Activated T-helper 1 cell treated with Interleukin-2 at 50 U/mL for 16 hours (primary cell): Measurements from ENCODE around the gene EIF1AX.
"Not testable (repeated sequence)": the region's sequence is repeated elsewhere in the genome, so short reads cannot be mapped to it uniquely, and the experiment has no call there.

Experiments
- DNase-seq: peaks from one replicate; pipeline ENCODE4 v3.0.0-alpha.2; 2020; ENCODE audit warnings: low read depth

Gene EIF1AX

GRCh38 chrX:20141281-20142220, at the start of gene EIF1AX:
Gene EIF1AX, minus strand, starts transcription at chrX:20141838. Its CDS starts 198 bp downstream, at chrX:20141640.
- peak; percentile 97 for DNase-seq

GRCh38 chrX:20189171-20189570, 47.5 kb upstream of the EIF1AX start:
- no peak for DNase-seq

GRCh38 chrX:20181598-20182329, 40.1 kb upstream of the EIF1AX start:
- DNase-seq = no peak

- DNase-seq = no peak
Measured at GRCh38 chrX:20177093-20177492, 35.5 kb upstream of the EIF1AX start.

- DNase-seq = no peak
Measured at GRCh38 chrX:20173856-20174255, 32.2 kb upstream of the EIF1AX start.

- no peak for DNase-seq
Measured at GRCh38 chrX:20173313-20173712, 31.7 kb upstream of the EIF1AX start.

GRCh38 chrX:20171887-20172286, 30.2 kb upstream of the EIF1AX start:
- DNase-seq = no peak

- DNase-seq = not testable (repeated sequence)
Measured at GRCh38 chrX:20162516-20162915, 20.9 kb upstream of the EIF1AX start.

- no peak for DNase-seq
Measured at GRCh38 chrX:20159797-20160385, 18.3 kb upstream of the EIF1AX start.

GRCh38 chrX:20151689-20152088, 10.1 kb upstream of the EIF1AX start:
- DNase-seq = no peak

GRCh38 chrX:20149326-20149725, 7.7 kb upstream of the EIF1AX start:
- DNase-seq = no peak

GRCh38 chrX:20147561-20147960, 5.9 kb upstream of the EIF1AX start:
- no peak for DNase-seq

- DNase-seq = no peak
Measured at GRCh38 chrX:20144491-20144890, 2.9 kb upstream of the EIF1AX start.

- DNase-seq = no peak
Measured at GRCh38 chrX:20143561-20143960, 1.9 kb upstream of the EIF1AX start.

- no peak for DNase-seq
Measured at GRCh38 chrX:20143111-20143510, 1.5 kb upstream of the EIF1AX start.

GRCh38 chrX:20140420-20140819, 1.2 kb downstream of the EIF1AX start:
- DNase-seq = no peak

- DNase-seq = no peak
Measured at GRCh38 chrX:20139966-20140365, 1.7 kb downstream of the EIF1AX start.

GRCh38 chrX:20135944-20136343, 5.7 kb downstream of the EIF1AX start:
- no peak for DNase-seq

- no peak for DNase-seq
Measured at GRCh38 chrX:20132666-20133065, 9.0 kb downstream of the EIF1AX start.

- DNase-seq = no peak
Measured at GRCh38 chrX:20130357-20130756, 11.3 kb downstream of the EIF1AX start.

GRCh38 chrX:20129547-20129946, 12.1 kb downstream of the EIF1AX start:
- DNase-seq = no peak

GRCh38 chrX:20128670-20129069, 13.0 kb downstream of the EIF1AX start:
- DNase-seq = no peak

GRCh38 chrX:20127440-20127839, 14.2 kb downstream of the EIF1AX start:
- DNase-seq = not testable (repeated sequence)
